Measurements from ENCODE around the gene CENPB. TPM values are rescaled to one million over a fixed set of nuclear protein-coding genes. Genes with fewer than 3 reads are reported as not detected.

The CENPB gene
- total RNA-seq, 1 donor from 2014 or later = 173 TPM

DNA sequence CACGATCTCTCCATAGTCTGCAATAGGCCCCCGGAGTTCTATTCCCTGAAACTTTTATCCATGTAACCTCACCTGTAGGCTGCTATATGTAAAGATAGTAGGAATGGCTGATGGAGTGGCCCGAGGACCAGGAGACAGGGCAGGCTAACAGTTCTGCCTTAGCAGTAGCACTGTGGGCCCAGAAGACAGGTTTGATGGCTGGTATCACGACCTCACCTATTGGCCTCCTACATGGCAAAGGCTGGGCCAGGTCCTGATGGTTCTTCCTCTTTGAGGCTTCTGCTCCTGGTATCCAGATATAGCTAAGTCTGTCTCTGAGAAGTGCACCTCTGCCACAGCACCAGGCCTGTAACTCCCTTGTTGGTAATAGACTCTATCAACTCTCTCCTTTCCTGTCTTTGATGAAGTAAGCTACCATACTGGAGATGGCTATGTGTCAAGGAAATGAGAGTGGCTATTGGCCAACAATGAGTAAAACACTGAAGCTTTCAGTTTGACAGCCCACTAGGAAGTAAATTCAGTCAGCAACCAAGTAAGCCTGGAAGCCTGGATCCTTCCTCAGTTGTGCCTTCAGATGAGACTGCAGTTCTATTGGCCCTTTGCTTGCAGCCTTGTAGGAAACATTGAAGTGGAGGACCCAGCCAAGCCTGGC, 11.0 kb downstream of the CENPB start:
- Histone ChIP-seq H3K9me3 (no peaks in the 10 kb centered on the region), H3K27ac (no peak overlapping the region), H3K27me3 (no peaks in the 10 kb centered on the region), H3K36me3 (no peaks in the 10 kb centered on the region), H3K4me1 (peaks cover 5 to 7% of the 10 kb centered on the region in 2 donors), H3K4me3 (no peak overlapping the region)
- TF ChIP-seq, protein P1, sequence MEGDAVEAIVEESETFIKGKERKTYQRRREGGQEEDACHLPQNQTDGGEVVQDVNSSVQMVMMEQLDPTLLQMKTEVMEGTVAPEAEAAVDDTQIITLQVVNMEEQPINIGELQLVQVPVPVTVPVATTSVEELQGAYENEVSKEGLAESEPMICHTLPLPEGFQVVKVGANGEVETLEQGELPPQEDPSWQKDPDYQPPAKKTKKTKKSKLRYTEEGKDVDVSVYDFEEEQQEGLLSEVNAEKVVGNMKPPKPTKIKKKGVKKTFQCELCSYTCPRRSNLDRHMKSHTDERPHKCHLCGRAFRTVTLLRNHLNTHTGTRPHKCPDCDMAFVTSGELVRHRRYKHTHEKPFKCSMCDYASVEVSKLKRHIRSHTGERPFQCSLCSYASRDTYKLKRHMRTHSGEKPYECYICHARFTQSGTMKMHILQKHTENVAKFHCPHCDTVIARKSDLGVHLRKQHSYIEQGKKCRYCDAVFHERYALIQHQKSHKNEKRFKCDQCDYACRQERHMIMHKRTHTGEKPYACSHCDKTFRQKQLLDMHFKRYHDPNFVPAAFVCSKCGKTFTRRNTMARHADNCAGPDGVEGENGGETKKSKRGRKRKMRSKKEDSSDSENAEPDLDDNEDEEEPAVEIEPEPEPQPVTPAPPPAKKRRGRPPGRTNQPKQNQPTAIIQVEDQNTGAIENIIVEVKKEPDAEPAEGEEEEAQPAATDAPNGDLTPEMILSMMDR (IDR thresholded peaks at IDR 0.05) = no peak
- DNase-seq (ENCODE audit: low spot score in 2 of 2) = no peak
- intact Hi-C loops (cut with DNase I) = no loop called here

DNA sequence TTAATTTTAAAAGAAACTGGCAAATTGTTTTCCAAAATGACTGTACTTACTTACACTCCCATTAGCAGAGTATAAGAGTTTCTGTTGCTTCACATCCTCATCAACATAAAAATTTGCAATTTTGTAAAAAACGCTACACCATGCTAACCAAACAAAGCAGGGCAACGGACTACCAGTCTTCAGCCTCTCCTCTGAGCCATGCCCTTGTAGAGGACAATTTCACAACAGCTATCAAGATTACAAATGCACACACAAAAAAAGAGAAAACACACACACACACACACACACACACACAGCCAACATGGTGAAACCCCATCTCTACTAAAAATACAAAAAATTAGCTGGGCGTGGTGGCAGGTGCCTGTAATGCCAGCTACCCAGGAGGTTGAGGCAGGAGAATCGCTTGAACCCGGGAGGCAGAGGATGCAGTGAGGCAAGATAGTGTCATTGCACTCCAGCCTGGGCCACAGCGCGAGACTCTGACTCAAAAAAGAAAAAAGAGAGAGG, 14.9 kb downstream of the CENPB start:
- TF ChIP-seq, protein P1 (IDR thresholded peaks at IDR 0.05) = no peak
- H3K4me3 ChIP-seq = no peak overlapping the region
- H3K4me1 ChIP-seq = peaks cover 4 to 10% of the 10 kb centered on the region in 2 donors
- no peak for DNase-seq (ENCODE audit: low spot score in 2 of 2)
- no peak overlapping the region for H3K27ac ChIP-seq
- no peaks in the 10 kb centered on the region for H3K36me3 ChIP-seq
- no peaks in the 10 kb centered on the region for H3K9me3 ChIP-seq
- intact Hi-C loops (cut with DNase I) = no loop called here
- H3K27me3 ChIP-seq = no peaks in the 10 kb centered on the region

DNA sequence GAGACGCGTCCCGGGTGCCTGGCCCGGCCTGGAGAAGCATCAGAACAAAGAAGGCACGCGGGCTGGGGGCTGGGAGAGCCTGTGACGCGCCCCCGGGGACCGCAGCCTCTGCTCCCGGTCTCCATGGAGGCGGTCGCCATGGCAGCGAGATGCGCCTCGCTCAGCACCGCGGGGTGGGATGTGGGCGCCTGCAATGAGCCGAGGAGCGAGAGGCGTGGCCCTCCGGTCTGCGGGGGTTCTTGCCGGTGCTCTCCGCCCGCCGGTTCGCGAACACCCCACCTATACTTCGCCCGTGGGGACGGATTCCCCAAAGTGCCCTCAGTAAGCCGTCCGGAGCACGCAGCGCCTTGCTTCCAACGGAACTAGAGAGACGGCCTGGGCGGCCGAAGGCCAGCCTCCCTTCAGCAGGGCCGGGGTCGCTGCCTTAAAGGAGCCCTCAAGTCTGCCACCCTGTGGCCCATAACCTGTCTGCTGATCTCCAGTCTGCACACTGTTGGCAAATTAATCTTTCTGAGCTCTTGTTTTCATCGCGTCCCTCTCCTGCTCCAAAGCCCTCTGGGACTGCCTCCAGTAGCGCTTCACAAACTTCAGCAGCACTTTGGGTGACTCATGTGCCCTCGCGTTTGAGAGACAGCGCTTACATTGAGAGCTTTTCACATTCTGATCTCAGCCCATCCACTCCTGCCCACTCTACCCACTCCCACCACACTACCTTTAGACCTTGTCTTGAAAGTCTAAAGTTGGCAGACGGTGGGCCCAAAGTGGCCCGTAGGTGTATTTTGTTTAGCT, 18.0 kb downstream of the CENPB start:
- intact Hi-C loops (cut with DNase I) = loop anchor here (1.0 to 2.0 kb wide), 2 partner anchors 18 to 92 kb away; partner anchors contain the start of gene CENPB
- no peaks in the 10 kb centered on the region for H3K9me3 ChIP-seq
- H3K4me1 ChIP-seq = peaks cover 5 to 11% of the 10 kb centered on the region in 2 donors
- TF ChIP-seq, protein P1 (IDR thresholded peaks at IDR 0.05) = peak; percentile 36 to 52 (median 37)
- H3K4me3 ChIP-seq = peak overlapping the region; percentile 78
- peak in 1 of 2 donors; percentile 82 for DNase-seq (ENCODE audit: low spot score in 2 of 2)
- peak overlapping the region; percentile 85 to 87 for H3K27ac ChIP-seq
- no peaks in the 10 kb centered on the region for H3K36me3 ChIP-seq
- H3K27me3 ChIP-seq = no peaks in the 10 kb centered on the region

DNA sequence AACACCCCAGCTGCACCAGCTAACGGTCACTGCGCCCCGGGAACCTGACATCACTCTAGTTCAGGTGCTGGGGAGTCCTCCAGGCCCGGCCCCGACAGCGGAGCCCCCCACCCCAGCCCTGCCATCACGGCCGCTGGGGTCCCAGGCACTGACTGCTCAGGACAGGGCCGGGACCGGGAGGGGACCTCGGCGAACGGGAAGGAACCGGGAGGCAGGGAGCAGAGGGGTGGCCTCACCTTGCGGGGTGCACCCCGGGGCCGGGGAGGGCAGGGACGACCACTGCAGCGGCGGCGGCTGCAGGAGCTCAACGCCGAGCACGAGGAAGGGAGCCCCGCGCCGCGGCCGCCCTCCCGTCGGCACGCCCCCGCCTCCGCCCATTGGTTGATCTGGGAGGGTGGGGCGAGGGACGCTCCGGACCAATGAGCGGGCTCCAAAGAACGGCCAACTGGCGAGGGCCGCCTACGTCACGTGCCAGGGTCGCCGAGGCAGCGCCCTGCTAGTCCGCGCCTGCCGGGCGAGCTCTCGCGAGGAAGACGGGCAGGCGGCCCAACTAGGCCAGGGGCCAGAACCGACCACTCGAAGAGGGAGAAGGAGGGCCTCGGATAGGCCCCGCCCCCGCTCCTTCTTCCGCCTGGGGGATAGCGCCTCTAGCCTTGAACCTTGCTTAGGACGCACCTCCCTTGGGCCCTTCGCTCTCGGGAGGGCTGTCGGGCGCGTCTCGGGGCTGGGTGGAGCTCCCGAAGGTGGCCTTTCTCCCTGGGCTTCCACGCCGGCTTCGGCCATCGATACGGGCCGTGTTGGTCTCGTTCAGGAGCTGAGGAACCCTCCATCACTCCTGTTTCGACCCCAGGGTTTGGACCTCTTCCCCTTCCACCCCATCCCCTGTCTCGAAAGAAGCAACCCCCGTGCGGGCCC, 18.9 kb downstream of the CENPB start, which contains the start of gene ADISSP:
ADISSP (minus strand) TSS at position 327 of the 915 bp plus-strand sequence. CDS start 7,653 bp downstream, outside the sequence.
- peak within 1 kb of the TSS; percentile 85 to 87 for H3K27ac ChIP-seq
- DNase-seq (ENCODE audit: low spot score in 2 of 2) = peak; percentile 95 to 99
- H3K27me3 ChIP-seq = no peaks in the 10 kb centered on the region
- peak within 1 kb of the TSS; percentile 78 for H3K4me3 ChIP-seq
- H3K36me3 ChIP-seq = no peaks in the 10 kb centered on the region
- peaks cover 5 to 11% of the 10 kb centered on the region in 2 donors for H3K4me1 ChIP-seq
- intact Hi-C loops (cut with DNase I) = loop anchor here (1.0 to 2.0 kb wide), 5 partner anchors 14 to 91 kb away; partner anchors contain the start of genes AP5S1, CENPB and SPEF1
- no peaks in the 10 kb centered on the region for H3K9me3 ChIP-seq
- TF ChIP-seq, protein P1 (IDR thresholded peaks at IDR 0.05) = peak in 1 of 3 experiments; percentile 7

DNA sequence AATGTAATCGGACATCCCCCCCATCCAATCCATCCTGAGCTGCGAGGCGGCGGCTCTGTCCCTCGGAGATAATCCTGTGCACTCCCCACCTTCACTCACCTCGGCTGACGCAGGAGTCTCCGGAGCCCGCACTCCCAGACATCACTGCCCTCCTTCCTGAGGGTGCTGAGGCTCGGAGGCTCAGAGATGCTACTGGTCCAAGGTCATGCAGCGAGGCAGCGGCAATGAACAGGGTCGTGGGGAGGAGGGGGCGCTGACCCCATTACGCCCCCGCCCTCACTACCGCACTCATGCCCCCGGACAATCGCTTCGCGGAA, 19.5 kb downstream of the CENPB start:
- intact Hi-C loops (cut with DNase I) = loop anchor here (1.0 to 2.0 kb wide), 3 partner anchors 14 to 53 kb away; partner anchors contain the start of genes AP5S1 and SPEF1
- H3K36me3 ChIP-seq = no peaks in the 10 kb centered on the region
- H3K4me3 ChIP-seq = peak overlapping the region; percentile 78
- no peaks in the 10 kb centered on the region for H3K9me3 ChIP-seq
- peaks cover 5 to 11% of the 10 kb centered on the region in 2 donors for H3K4me1 ChIP-seq
- no peak overlapping the region for H3K27ac ChIP-seq
- H3K27me3 ChIP-seq = no peaks in the 10 kb centered on the region
- DNase-seq (ENCODE audit: low spot score in 2 of 2) = no peak
- TF ChIP-seq, protein P1 (IDR thresholded peaks at IDR 0.05) = no peak

All from ascending aorta (tissue), 2 donors.